ENCODE data around the gene MYO9A.
"Not testable (repeated sequence)": the region's sequence is repeated elsewhere in the genome, so short reads cannot be mapped to it uniquely, and the experiment has no call there.

The MYO9A gene

DNA sequence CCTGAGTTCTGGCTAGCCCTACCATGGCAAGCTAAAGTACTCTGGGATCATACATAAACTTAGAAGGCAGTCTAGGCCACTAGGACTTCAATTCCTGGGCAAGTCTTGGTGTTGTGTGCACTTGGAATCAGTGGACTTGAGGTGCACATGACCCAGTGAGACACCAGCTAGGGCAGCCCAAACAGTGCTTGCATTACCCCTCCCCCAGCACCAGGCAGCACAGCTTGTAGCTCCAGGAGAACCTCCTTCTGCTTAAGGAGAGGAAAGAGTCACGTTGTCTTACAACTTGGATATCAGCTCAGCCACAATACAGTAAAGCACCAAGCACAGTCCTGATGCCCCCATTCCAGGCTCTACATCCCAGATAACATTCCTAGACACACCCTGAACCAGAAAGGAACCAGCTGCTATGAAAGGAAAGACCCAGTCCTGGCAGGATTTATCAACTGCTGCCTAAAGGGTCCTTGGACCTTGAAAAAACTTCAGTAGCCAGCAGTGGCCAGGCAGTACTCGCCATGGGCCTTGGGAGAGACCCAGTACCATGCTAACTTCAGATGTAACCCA lies 57.2 kb downstream of the MYO9A start:
- Histone ChIP-seq H3K36me3 (ENCODE audit: control insufficient read depth, insufficient read depth, low read length) (no peaks in the 10 kb centered on the region), H3K4me3 (ENCODE audit: extremely low read depth, insufficient read depth, low read length, poor library complexity, severe bottlenecking) (no peak overlapping the region), H3K4me1 (ENCODE audit: control insufficient read depth, insufficient read depth, low read length, poor library complexity, severe bottlenecking) (peaks cover 10% of the 10 kb centered on the region), H3K27ac (ENCODE audit: low read depth, low read length, severe bottlenecking) (no peak overlapping the region), H3K9me3 (ENCODE audit: control insufficient read depth, low read length) (no peaks in the 10 kb centered on the region)
- 100% methylated on average over 1 of the region's 2 CpGs for WGBS, 2 experiments (ENCODE audit: insufficient coverage in 2 of 2)

DNA sequence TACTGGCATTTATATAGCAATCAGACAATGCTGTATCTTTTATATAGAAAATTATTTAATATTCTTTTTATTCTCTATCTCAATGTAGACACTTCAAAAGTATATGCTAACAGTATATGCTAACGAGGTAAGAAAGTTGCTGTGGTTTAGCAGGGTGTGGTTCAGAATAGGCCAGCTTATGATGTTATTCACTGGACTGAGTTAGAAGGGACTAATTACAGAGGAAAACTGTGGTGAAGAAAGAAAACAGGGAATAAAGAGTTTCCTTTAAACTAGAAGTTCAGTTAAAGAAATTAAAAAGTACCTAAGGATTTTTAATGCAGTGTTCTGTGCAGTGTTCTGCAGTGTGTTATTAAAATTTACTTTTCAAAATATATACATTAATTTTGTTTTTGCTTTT lies 59.4 kb downstream of the MYO9A start:
- Histone ChIP-seq H3K4me1 (ENCODE audit: control insufficient read depth, insufficient read depth, low read length, poor library complexity, severe bottlenecking) (peaks cover 10% of the 10 kb centered on the region), H3K36me3 (ENCODE audit: control insufficient read depth, insufficient read depth, low read length) (no peaks in the 10 kb centered on the region), H3K27ac (ENCODE audit: low read depth, low read length, severe bottlenecking) (no peak overlapping the region), H3K4me3 (ENCODE audit: extremely low read depth, insufficient read depth, low read length, poor library complexity, severe bottlenecking) (no peak overlapping the region), H3K9me3 (ENCODE audit: control insufficient read depth, low read length) (no peaks in the 10 kb centered on the region)
- WGBS, 2 experiments (ENCODE audit: insufficient coverage in 2 of 2), result 100% methylated on average over 1 of the region's 1 CpG; no CpG with 5 or more reads in 1 of the 2 experiments

DNA sequence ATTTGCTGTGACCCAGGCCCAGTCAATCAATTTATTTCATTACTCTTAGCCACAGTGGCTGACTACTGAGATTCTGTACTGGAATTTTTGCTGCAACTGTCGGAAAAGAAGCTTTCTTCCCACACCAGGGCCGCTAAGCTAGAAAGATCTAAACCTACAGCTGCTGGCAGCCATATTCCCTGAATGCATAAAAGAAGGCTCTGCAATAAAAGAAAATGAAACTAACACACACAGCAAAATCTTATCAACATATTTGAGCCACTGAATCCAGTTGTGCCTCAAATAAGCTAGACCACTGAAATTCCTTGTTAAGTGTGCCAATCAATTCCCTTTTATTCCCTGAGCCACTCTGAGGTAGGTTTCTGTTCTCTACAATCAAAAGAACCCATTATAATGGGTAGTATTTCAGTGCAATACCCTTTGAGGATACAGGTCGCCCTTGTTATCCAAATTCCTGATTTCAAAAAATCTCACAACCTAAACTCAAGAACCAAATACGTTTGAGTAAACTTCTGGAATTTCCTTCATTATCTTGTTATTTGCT lies 60.3 kb downstream of the MYO9A start:
- 44 to 83% methylated on average over 2 of the region's 4 CpGs for WGBS, 2 experiments (ENCODE audit: insufficient coverage in 2 of 2)
- Histone ChIP-seq H3K9me3 (ENCODE audit: control insufficient read depth, low read length) (no peaks in the 10 kb centered on the region), H3K27ac (ENCODE audit: low read depth, low read length, severe bottlenecking) (no peak overlapping the region), H3K36me3 (ENCODE audit: control insufficient read depth, insufficient read depth, low read length) (no peaks in the 10 kb centered on the region), H3K4me1 (ENCODE audit: control insufficient read depth, insufficient read depth, low read length, poor library complexity, severe bottlenecking) (peaks cover 10% of the 10 kb centered on the region), H3K4me3 (ENCODE audit: extremely low read depth, insufficient read depth, low read length, poor library complexity, severe bottlenecking) (no peak overlapping the region)

DNA sequence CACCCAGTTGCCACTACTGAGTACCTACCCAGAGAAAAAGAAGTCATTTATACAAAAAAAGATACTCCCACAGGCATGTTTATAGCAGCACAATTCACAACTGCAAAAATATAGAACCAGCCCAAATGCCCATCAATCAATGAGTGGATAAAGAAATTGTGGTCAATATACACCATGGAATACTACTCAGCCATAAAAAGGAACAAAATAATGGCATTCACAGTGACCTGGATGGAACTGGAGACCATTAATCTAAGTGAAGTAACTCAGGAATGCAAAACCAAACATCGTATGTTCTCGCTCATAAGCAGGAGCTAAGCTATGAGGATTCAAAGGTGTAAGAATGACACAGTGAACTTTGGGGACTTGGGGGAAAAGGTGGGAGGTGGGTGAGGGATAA lies 61.7 kb downstream of the MYO9A start:
- not testable (repeated sequence) for H3K4me3 ChIP-seq (ENCODE audit: extremely low read depth, insufficient read depth, low read length, poor library complexity, severe bottlenecking); H3K9me3 ChIP-seq (ENCODE audit: control insufficient read depth, low read length); H3K4me1 ChIP-seq (ENCODE audit: control insufficient read depth, insufficient read depth, low read length, poor library complexity, severe bottlenecking); H3K36me3 ChIP-seq (ENCODE audit: control insufficient read depth, insufficient read depth, low read length); H3K27ac ChIP-seq (ENCODE audit: low read depth, low read length, severe bottlenecking)
- 100% methylated on average over 2 of the region's 2 CpGs for WGBS, 2 experiments (ENCODE audit: insufficient coverage in 2 of 2)

DNA sequence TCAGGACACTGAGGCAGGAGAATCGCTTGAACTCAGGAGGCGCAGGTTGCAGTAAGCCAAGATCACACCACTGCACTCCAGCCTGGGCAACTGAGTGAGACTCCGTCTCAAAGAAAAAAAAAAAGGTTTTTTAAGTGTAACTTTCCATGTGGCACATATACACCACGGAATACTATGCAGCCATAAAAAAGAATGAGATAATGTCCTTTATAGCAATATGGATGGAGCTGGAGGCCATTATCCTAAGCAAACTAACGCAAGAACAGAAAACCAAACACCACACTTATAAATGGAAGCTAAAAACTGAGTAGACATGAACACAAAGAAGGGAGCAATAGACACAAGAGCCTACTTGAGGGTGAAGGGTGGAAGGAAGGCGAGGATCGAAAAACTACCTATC lies 64.7 kb downstream of the MYO9A start:
- not testable (repeated sequence) for H3K4me1 ChIP-seq (ENCODE audit: control insufficient read depth, insufficient read depth, low read length, poor library complexity, severe bottlenecking); H3K36me3 ChIP-seq (ENCODE audit: control insufficient read depth, insufficient read depth, low read length); H3K9me3 ChIP-seq (ENCODE audit: control insufficient read depth, low read length); H3K4me3 ChIP-seq (ENCODE audit: extremely low read depth, insufficient read depth, low read length, poor library complexity, severe bottlenecking); H3K27ac ChIP-seq (ENCODE audit: low read depth, low read length, severe bottlenecking)
- WGBS, 2 experiments (ENCODE audit: insufficient coverage in 2 of 2), result 93 to 100% methylated on average over 2 of the region's 7 CpGs

DNA sequence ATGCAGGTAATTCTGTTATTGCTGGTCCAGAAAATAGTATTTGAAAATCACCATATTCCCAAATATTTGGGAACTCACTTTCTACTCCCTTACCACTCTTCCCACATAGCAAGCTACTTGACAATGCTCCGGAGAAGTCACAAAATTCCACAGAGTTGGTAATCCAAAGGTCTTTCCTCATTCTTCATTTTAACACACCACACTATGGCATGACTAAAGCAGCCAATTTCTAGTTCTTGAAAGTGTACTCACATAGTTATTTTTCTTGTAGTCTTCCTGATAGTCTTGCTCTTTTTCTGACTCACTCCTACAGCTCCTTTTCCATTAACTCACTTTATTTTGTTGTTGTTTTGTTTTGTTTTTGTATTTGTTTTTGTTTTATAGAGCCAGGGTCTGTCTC lies 67.2 kb downstream of the MYO9A start:
- no peak overlapping the region for H3K4me3 ChIP-seq (ENCODE audit: extremely low read depth, insufficient read depth, low read length, poor library complexity, severe bottlenecking)
- 92 to 100% methylated on average over 1 of the region's 1 CpG for WGBS, 2 experiments (ENCODE audit: insufficient coverage in 2 of 2)
- H3K36me3 ChIP-seq (ENCODE audit: control insufficient read depth, insufficient read depth, low read length), result peaks cover 7% of the 10 kb centered on the region
- H3K4me1 ChIP-seq (ENCODE audit: control insufficient read depth, insufficient read depth, low read length, poor library complexity, severe bottlenecking), result no peaks in the 10 kb centered on the region
- no peak overlapping the region for H3K27ac ChIP-seq (ENCODE audit: low read depth, low read length, severe bottlenecking)
- H3K9me3 ChIP-seq (ENCODE audit: control insufficient read depth, low read length), result peaks cover 3% of the 10 kb centered on the region

DNA sequence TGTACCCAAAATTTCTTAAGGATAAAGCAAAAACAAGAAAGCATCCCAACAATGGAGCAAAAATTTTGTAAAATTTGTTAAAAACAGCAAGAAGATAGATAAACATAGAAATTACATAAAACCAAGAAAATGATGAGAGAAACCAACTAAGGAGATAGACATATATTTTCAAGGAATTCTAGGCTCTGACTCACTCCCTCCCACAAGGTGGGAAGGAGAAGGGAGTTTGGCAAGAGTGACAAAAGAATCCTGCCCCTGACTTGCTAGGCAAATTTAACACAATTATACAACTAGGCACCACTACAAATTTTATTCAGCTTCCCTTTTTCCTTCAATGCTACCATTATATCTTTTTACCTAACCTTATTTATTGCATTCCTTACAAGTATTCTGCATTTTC lies 70.9 kb downstream of the MYO9A start:
- no peaks in the 10 kb centered on the region for H3K4me1 ChIP-seq (ENCODE audit: control insufficient read depth, insufficient read depth, low read length, poor library complexity, severe bottlenecking)
- H3K4me3 ChIP-seq (ENCODE audit: extremely low read depth, insufficient read depth, low read length, poor library complexity, severe bottlenecking), result no peak overlapping the region
- no peak overlapping the region for H3K27ac ChIP-seq (ENCODE audit: low read depth, low read length, severe bottlenecking)
- peaks cover 3% of the 10 kb centered on the region for H3K9me3 ChIP-seq (ENCODE audit: control insufficient read depth, low read length)
- peaks cover 14% of the 10 kb centered on the region for H3K36me3 ChIP-seq (ENCODE audit: control insufficient read depth, insufficient read depth, low read length)

DNA sequence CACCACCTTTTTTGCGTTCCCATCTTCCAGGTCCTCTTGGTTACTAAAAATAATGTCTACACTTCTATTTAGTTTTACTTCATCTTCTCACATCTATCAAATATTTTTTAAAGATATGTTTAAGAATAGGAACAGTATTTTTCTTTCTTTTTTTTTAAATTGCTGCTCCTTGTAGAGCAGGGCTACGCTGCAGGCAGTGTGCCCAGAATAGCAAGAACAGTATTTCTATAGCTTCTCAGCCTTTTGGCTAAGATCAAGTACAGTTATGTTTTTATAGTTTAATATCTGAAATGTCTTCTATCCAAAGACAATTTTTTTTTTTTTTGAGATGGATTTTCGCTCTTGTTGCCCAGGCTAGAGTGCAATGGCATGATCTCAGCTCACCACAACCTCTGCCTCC lies 73.0 kb downstream of the MYO9A start:
- Histone ChIP-seq H3K9me3 (ENCODE audit: control insufficient read depth, low read length) (no peaks in the 10 kb centered on the region), H3K4me1 (ENCODE audit: control insufficient read depth, insufficient read depth, low read length, poor library complexity, severe bottlenecking) (no peaks in the 10 kb centered on the region), H3K36me3 (ENCODE audit: control insufficient read depth, insufficient read depth, low read length) (peaks cover 18% of the 10 kb centered on the region), H3K4me3 (ENCODE audit: extremely low read depth, insufficient read depth, low read length, poor library complexity, severe bottlenecking) (no peak overlapping the region), H3K27ac (ENCODE audit: low read depth, low read length, severe bottlenecking) (no peak overlapping the region)
- 100% methylated on average over 1 of the region's 3 CpGs; no CpG with 5 or more reads in 1 of the 2 experiments for WGBS, 2 experiments (ENCODE audit: insufficient coverage in 2 of 2)

DNA sequence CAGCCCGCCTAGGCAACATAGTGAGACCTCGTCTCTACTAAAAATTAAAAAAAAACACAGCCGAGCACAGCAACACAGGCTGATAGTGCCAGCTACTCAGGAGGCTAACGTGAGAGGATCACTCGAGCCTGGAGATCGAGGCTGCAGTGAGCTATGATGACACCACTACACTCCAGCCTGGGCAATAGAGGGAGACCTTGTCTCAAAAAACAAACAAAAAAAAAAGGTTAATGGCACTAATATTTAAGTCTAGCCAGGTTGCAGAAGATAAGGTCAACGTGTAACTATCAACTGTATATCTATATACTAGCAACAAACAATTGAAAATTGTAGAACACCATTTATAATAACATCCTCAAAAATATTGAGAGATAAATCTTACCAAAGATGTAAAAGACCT lies 75.1 kb downstream of the MYO9A start:
- Histone ChIP-seq H3K4me3 (ENCODE audit: extremely low read depth, insufficient read depth, low read length, poor library complexity, severe bottlenecking) (no peak overlapping the region), H3K27ac (ENCODE audit: low read depth, low read length, severe bottlenecking) (no peak overlapping the region), H3K4me1 (ENCODE audit: control insufficient read depth, insufficient read depth, low read length, poor library complexity, severe bottlenecking) (no peaks in the 10 kb centered on the region), H3K9me3 (ENCODE audit: control insufficient read depth, low read length) (no peaks in the 10 kb centered on the region), H3K36me3 (ENCODE audit: control insufficient read depth, insufficient read depth, low read length) (peaks cover 18% of the 10 kb centered on the region)
- 60 to 100% methylated on average over 1 to 2 of the region's 7 CpGs for WGBS, 2 experiments (ENCODE audit: insufficient coverage in 2 of 2)

DNA sequence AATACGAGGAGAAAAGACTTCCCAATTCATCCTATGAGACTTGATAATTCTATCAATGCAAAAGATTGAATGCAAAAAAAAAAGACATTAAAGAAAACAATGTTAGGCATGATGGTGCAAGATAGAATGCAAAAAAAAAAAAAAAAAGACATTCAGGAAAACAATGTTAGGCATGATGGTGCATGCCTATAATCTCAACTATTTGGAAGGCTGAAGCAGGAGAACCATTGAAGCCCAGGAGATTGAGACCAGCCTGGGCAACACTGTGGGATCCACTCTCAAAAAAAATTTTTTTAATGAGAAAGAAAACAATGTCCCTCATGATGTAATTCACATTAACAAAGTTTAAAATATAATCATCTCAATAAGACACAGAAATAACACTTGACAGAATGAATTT lies 75.9 kb downstream of the MYO9A start:
- H3K4me1 ChIP-seq (ENCODE audit: control insufficient read depth, insufficient read depth, low read length, poor library complexity, severe bottlenecking), result no peaks in the 10 kb centered on the region
- no peak overlapping the region for H3K27ac ChIP-seq (ENCODE audit: low read depth, low read length, severe bottlenecking)
- H3K4me3 ChIP-seq (ENCODE audit: extremely low read depth, insufficient read depth, low read length, poor library complexity, severe bottlenecking), result no peak overlapping the region
- WGBS, 2 experiments (ENCODE audit: insufficient coverage in 2 of 2), result no CpG with 5 or more reads among the region's 1 CpG
- peaks cover 18% of the 10 kb centered on the region for H3K36me3 ChIP-seq (ENCODE audit: control insufficient read depth, insufficient read depth, low read length)
- H3K9me3 ChIP-seq (ENCODE audit: control insufficient read depth, low read length), result no peaks in the 10 kb centered on the region

DNA sequence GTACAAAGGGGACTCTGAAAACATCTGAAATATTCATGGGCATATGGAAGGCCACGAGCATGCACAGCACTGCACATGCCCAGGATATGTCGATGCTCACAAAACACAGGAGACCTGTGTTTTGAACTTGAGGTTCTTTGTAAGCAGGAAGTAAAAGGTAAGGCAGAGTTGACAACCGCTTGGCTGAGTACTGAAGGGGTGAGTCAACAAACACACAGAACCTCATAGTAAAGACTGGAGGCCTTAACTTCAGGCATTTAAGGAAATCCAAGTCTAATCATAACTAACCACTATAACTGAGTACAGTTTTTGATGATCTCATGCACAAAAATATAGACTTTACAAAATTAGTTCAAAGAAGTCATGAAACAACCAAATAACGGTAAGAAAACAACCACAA lies 80.6 kb downstream of the MYO9A start:
- Histone ChIP-seq H3K27ac (ENCODE audit: low read depth, low read length, severe bottlenecking) (no peak overlapping the region), H3K36me3 (ENCODE audit: control insufficient read depth, insufficient read depth, low read length) (peaks cover 5% of the 10 kb centered on the region), H3K4me1 (ENCODE audit: control insufficient read depth, insufficient read depth, low read length, poor library complexity, severe bottlenecking) (no peaks in the 10 kb centered on the region), H3K4me3 (ENCODE audit: extremely low read depth, insufficient read depth, low read length, poor library complexity, severe bottlenecking) (no peak overlapping the region), H3K9me3 (ENCODE audit: control insufficient read depth, low read length) (no peaks in the 10 kb centered on the region)
- WGBS, 2 experiments (ENCODE audit: insufficient coverage in 2 of 2), result 90 to 92% methylated on average over 2 of the region's 4 CpGs

Data from mesodermal cell (in vitro differentiated cells).